ENCODE data around the gene PRKRA. TPM values are rescaled to one million over a fixed set of nuclear protein-coding genes. Genes with fewer than 3 reads are reported as not detected.

PRKRA gene
- total and polyA plus RNA-seq, 10 donors = 24.3 to 57.4 (median 31.1) TPM

- Histone ChIP-seq H3K27me3 (replicated peaks in 1 of 7) (no peaks in the 10 kb centered on the region), H3K4me1 (peaks cover 6 to 37% (median 21%) of the 10 kb centered on the region in 6 donors), H3K4me3 (no peak overlapping the region), H3K27ac (no peak overlapping the region), H3K9me3 (no peaks in the 10 kb centered on the region), H3K36me3 (no peaks in the 10 kb centered on the region)
- no peak for DNase-seq
- intact Hi-C loops (cut with DNase I; ENCODE audit: low total_unique reads) = no loop called here
- TF ChIP-seq CTCF (IDR thresholded peaks at IDR 0.05 in 8 of 11, conservative IDR thresholded peaks at IDR 0.05 in 3 of 11) (no peak), POLR2AphosphoS5 (IDR thresholded peaks at IDR 0.05) (no peak), POLR2A (IDR thresholded peaks at IDR 0.05) (no peak)
- 66 to 89% (median 87%) methylated on average over 3 of the region's 3 CpGs for WGBS, 5 donors
Observed at GRCh38 chr2:178412047-178412446, 38.9 kb downstream of the PRKRA start.

GRCh38 chr2:178409261-178409660 is 41.7 kb downstream of the PRKRA start:
- Histone ChIP-seq H3K4me3 (no peak overlapping the region), H3K9me3 (no peaks in the 10 kb centered on the region), H3K4me1 (peaks cover 0 to 14% (median 5%) of the 10 kb centered on the region in 6 donors), H3K27ac (no peak overlapping the region), H3K36me3 (no peaks in the 10 kb centered on the region), H3K27me3 (replicated peaks in 1 of 7) (no peaks in the 10 kb centered on the region)
- 78 to 88% (median 81%) methylated on average over 5 of the region's 5 CpGs for WGBS, 5 donors
- intact Hi-C loops (cut with DNase I; ENCODE audit: low total_unique reads) = no loop called here
- TF ChIP-seq CTCF (IDR thresholded peaks at IDR 0.05 in 8 of 11, conservative IDR thresholded peaks at IDR 0.05 in 3 of 11) (no peak), POLR2A (IDR thresholded peaks at IDR 0.05) (no peak), POLR2AphosphoS5 (IDR thresholded peaks at IDR 0.05) (no peak)
- DNase-seq = no peak

GRCh38 chr2:178404368-178404767 is 46.6 kb downstream of the PRKRA start:
- 13 to 33% (median 19%) methylated on average over 4 of the region's 4 CpGs for WGBS, 5 donors
- no peak for DNase-seq
- TF ChIP-seq CTCF (IDR thresholded peaks at IDR 0.05 in 8 of 11, conservative IDR thresholded peaks at IDR 0.05 in 3 of 11) (no peak), POLR2AphosphoS5 (IDR thresholded peaks at IDR 0.05) (peak in 1 of 3 donors; percentile 26)
- no peaks in the 10 kb centered on the region for H3K36me3 ChIP-seq
- no peaks in the 10 kb centered on the region for H3K27me3 ChIP-seq (replicated peaks in 1 of 7)
- no peak overlapping the region for H3K27ac ChIP-seq
- H3K4me3 ChIP-seq = no peak overlapping the region
- no peaks in the 10 kb centered on the region for H3K4me1 ChIP-seq
- intact Hi-C loops (cut with DNase I; ENCODE audit: low total_unique reads) = no loop called here
- H3K9me3 ChIP-seq = no peaks in the 10 kb centered on the region

- TF ChIP-seq POLR2A (IDR thresholded peaks at IDR 0.05) (no peak), CTCF (IDR thresholded peaks at IDR 0.05 in 8 of 11, conservative IDR thresholded peaks at IDR 0.05 in 3 of 11) (no peak), POLR2AphosphoS5 (IDR thresholded peaks at IDR 0.05) (no peak)
- DNase-seq = no peak
- intact Hi-C loops (cut with DNase I; ENCODE audit: low total_unique reads) = no loop called here
- H3K4me1 ChIP-seq = no peaks in the 10 kb centered on the region
- no peak overlapping the region for H3K27ac ChIP-seq
- 62 to 87% (median 78%) methylated on average over 3 of the region's 3 CpGs for WGBS, 5 donors
- no peaks in the 10 kb centered on the region for H3K9me3 ChIP-seq
- no peaks in the 10 kb centered on the region for H3K27me3 ChIP-seq (replicated peaks in 1 of 7)
- no peak overlapping the region for H3K4me3 ChIP-seq
- no peaks in the 10 kb centered on the region for H3K36me3 ChIP-seq
Observed at GRCh38 chr2:178403671-178404306, 47.2 kb downstream of the PRKRA start.

Measured in spleen (tissue), 11 donors.